T-cell (primary cell): Measurements from ENCODE around the gene CHAD. TPM values are rescaled to one million over a fixed set of nuclear protein-coding genes. Genes with fewer than 3 reads are reported as not detected.

Source experiments
- ATAC-seq, 4 experiments: fragments of 200-7000 bp in 3 of 4; fragments of 150-1000 bp in 1 of 4; cut with Tn5 transposase; replicated peaks in 1 of 4; 1 replicate in 3 of 4; 2 replicates in 1 of 4; pipeline ENCODE4 v1.10.0; 2021; ENCODE audit warnings: moderate library complexity in 3 of 4, mild to moderate bottlenecking in 2 of 4, moderate number of reproducible peaks in 1 of 4
- CTCF ChIA-PET, 2 donors: fragments of 300-600 bp; sonication (Branson Sonifier 250); formaldehyde crosslinking; loops; one replicate each; lab custom pipeline; 2022; ENCODE audit warnings: antibody characterized with exemption in 2 of 2; lab: Charles Lee
- POLR2A ChIA-PET, 2 donors: fragments of 300-600 bp; sonication (Branson Sonifier 250); formaldehyde crosslinking; loops; one replicate each; lab custom pipeline; 2022; ENCODE audit warnings: antibody characterized with exemption in 2 of 2; lab: Charles Lee
- DNase-seq, 35 experiments: peaks; one replicate each; pipeline versions ENCODE4 v3.0.0 to v3.0.0-alpha.2; 2013 to 2023
- H3K27ac ChIP-seq: one replicate; pipeline ENCODE4 v1.5.1; 2013; ENCODE audit warnings: low read length
- H3K27me3 ChIP-seq, 2 experiments: replicated peaks in 1 of 2; 1 replicate in 1 of 2; 2 replicates in 1 of 2; pipeline versions ENCODE4 v1.6.1 to v1.7.0; 2013; ENCODE audit warnings: low read length in 1 of 2, mixed read lengths in 1 of 2; ENCODE audit not compliant: control insufficient read depth in 2 of 2, insufficient read depth in 2 of 2; ENCODE audit errors: extremely low read depth in 1 of 2
- H3K36me3 ChIP-seq, 2 donors: 1 replicate in 1 of 2; 2 replicates in 1 of 2; pipeline versions ENCODE4 v1.6.1 to v1.7.0; 2013; ENCODE audit warnings: low read length in 1 of 2; ENCODE audit not compliant: control insufficient read depth in 2 of 2, insufficient read depth in 1 of 2; ENCODE audit errors: extremely low read depth in 1 of 2
- H3K4me1 ChIP-seq, 2 experiments: 1 replicate in 1 of 2; 2 replicates in 1 of 2; pipeline versions ENCODE4 v1.6.1 to v1.7.0; 2013; ENCODE audit warnings: low read length in 2 of 2, mixed read lengths in 1 of 2; ENCODE audit not compliant: insufficient read depth in 2 of 2, control insufficient read depth in 1 of 2; ENCODE audit errors: extremely low read depth in 1 of 2
- H3K4me3 ChIP-seq, 2 donors: 1 replicate in 1 of 2; 2 replicates in 1 of 2; pipeline versions ENCODE4 v1.5.1 to v1.7.0; 2013; ENCODE audit warnings: mild to moderate bottlenecking in 2 of 2, low read length in 1 of 2, moderate library complexity in 1 of 2; ENCODE audit not compliant: control insufficient read depth in 1 of 2; ENCODE audit errors: extremely low read depth in 1 of 2
- H3K9me3 ChIP-seq: 2 replicates; pipeline ENCODE4 v1.7.0; 2013
- H3K27ac Mint-ChIP-seq, 2 donors: one replicate each; pipeline ENCODE4 v1.8.0; 2020 to 2021; ENCODE audit warnings: mild to moderate bottlenecking in 2 of 2, mixed read lengths in 2 of 2
- H3K27me3 Mint-ChIP-seq, 2 donors: one replicate each; pipeline ENCODE4 v1.8.0; 2021 to 2022; ENCODE audit warnings: mixed read lengths in 2 of 2
- H3K36me3 Mint-ChIP-seq: one replicate; pipeline ENCODE4 v1.8.0; 2021; ENCODE audit warnings: mixed read lengths
- H3K4me1 Mint-ChIP-seq, 3 donors: one replicate each; pipeline ENCODE4 v1.8.0; 2020 to 2022; ENCODE audit warnings: mixed read lengths in 3 of 3, mild to moderate bottlenecking in 1 of 3
- H3K4me3 Mint-ChIP-seq, 3 donors: one replicate each; pipeline ENCODE4 v1.8.0; 2020 to 2022; ENCODE audit warnings: mild to moderate bottlenecking in 3 of 3, mixed read lengths in 3 of 3, moderate library complexity in 3 of 3
- H3K9me3 Mint-ChIP-seq, 3 donors: one replicate each; pipeline ENCODE4 v1.8.0; 2020 to 2022; ENCODE audit warnings: mixed read lengths in 3 of 3
- WGBS: methylation state at CpG from one replicate; pipeline ENCODE4 v1.1.5; 2013; ENCODE audit warnings: missing lambda C conversion rate; ENCODE audit not compliant: insufficient coverage; 5-methylcytosine and 5-hydroxymethylcytosine counted together
- total RNA-seq, 35 experiments: library from RNA in 6 of 35; stranded (reverse) in 6 of 35; fragments of 120-200 nt in 1 of 35; gene quantifications; one replicate each; pipeline versions ENCODE4 v1.2.1 to v1.2.4 and lab custom pipeline; 2013 to 2026

The CHAD gene
- total RNA-seq, 5 donors from 2014 or later (not counting 1 experiment from before 2014, with no cell fraction given): not detected

DNA sequence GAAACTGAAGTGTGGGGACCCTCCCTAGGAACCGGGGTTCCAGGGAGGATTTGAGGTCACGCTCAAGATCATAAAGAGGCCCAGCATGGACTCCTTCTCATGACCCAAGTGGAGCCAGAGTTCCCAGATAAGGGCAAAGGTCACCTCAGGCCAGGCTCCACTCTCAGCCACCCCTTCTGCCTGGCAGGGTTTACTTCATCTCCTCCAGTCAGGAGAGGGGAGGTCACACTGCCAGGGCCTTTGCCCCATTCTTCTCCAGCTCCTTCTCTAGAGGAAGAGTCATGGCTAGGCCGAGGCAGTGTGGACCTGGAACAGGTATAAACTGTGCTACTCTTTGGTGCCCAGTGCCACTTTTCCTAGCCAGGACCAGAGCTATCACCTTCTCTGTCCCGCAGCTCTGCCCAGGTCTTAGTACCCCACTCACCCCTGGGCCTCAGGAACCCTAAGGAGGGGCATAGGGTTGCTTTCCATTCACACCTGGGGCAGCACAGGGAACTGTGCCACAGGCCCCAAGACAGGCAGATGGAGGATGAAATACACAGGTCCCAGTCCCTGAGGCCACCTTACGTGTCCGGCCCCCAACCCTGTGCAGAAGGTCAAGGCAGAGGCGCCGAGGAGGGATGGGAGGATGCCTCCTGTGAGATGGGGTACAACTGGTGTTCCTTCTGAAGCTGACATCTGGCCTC, 43.5 kb downstream of the CHAD start:
- DNase-seq (no peak), ATAC-seq (no peak)
- Histone ChIP-seq H3K27ac (peak overlapping the region; percentile 60), H3K27me3 (no peaks in the 10 kb centered on the region), H3K36me3 (no peaks in the 10 kb centered on the region), H3K9me3 (no peaks in the 10 kb centered on the region), H3K4me1 (peaks cover 19 to 44% of the 10 kb centered on the region in 2 experiments), H3K4me3 (peak overlapping the region; percentile 58 to 79)
- ChIA-PET POLR2A (no interaction called here), CTCF (interaction anchor here in 1 of 2 donors (2.2 kb wide), 1 partner anchor 28 kb away, joined by 7 read pairs; the partner anchor contains the start of gene LRRC59)
- Mint-ChIP-seq H3K27ac (peak overlapping the region; percentile 49 to 77), H3K36me3 (no peaks in the 10 kb centered on the region), H3K4me1 (peaks cover 38 to 49% (median 41%) of the 10 kb centered on the region in 3 donors), H3K27me3 (no peaks in the 10 kb centered on the region), H3K9me3 (no peaks in the 10 kb centered on the region), H3K4me3 (peak overlapping the region; percentile 81 to 86 (median 85))
- WGBS: 97% methylated on average over 6 of the region's 8 CpGs

DNA sequence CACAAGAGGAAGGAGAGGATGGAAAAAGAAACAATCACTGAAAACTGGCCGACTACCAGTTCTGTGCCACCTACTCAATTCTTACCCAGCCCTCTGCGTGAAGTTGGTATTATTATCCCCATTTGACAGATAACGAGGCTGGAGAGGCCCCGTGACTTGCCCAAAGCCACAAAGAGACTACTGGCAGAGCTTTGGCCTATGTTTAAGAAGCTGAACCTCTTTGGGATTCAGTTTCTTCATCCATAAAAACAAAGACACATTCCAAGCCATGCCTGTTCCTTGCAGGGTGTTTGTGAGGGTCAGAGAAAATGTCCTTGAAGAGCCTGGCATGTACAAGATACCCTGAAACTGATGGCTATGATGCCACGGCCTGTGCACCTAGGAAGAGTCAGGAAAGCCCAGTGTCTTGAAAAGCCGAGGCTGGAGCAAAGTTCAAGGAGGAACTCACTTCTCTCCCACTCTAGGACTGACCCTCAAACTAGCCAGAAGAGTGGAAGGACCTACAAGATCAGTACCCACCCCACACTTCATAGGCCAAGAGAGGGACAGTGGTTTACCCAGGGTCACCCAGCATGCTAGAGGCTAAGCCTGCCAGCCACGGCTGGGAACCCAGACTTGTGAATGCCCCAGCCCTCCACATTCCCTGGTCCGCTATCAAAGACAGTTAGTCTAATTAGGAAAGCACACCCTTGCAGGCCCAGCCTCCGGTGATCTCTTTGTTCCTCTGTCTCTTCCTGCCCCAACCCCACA, 44.3 kb downstream of the CHAD start:
- ChIA-PET CTCF (interaction anchor here in 1 of 2 donors (2.2 kb wide), 1 partner anchor 28 kb away, joined by 7 read pairs; the partner anchor contains the start of gene LRRC59), POLR2A (no interaction called here)
- no peak for DNase-seq
- 97% methylated on average over 5 of the region's 9 CpGs for WGBS
- no peak overlapping the region for H3K4me3 ChIP-seq
- H3K4me1 Mint-ChIP-seq: peaks cover 36 to 51% (median 40%) of the 10 kb centered on the region in 3 donors
- H3K36me3 Mint-ChIP-seq: no peaks in the 10 kb centered on the region
- H3K36me3 ChIP-seq: no peaks in the 10 kb centered on the region
- H3K27me3 ChIP-seq: no peaks in the 10 kb centered on the region
- H3K4me1 ChIP-seq: peaks cover 19 to 44% of the 10 kb centered on the region in 2 experiments
- no peaks in the 10 kb centered on the region for H3K27me3 Mint-ChIP-seq
- H3K9me3 Mint-ChIP-seq: peaks cover 0 to under 1% (median 0%) of the 10 kb centered on the region in 3 donors
- no peak for ATAC-seq
- peak overlapping the region in 2 of 3 donors; percentile 47 to 81 for H3K4me3 Mint-ChIP-seq
- H3K27ac Mint-ChIP-seq: no peak overlapping the region
- no peaks in the 10 kb centered on the region for H3K9me3 ChIP-seq
- no peak overlapping the region for H3K27ac ChIP-seq

DNA sequence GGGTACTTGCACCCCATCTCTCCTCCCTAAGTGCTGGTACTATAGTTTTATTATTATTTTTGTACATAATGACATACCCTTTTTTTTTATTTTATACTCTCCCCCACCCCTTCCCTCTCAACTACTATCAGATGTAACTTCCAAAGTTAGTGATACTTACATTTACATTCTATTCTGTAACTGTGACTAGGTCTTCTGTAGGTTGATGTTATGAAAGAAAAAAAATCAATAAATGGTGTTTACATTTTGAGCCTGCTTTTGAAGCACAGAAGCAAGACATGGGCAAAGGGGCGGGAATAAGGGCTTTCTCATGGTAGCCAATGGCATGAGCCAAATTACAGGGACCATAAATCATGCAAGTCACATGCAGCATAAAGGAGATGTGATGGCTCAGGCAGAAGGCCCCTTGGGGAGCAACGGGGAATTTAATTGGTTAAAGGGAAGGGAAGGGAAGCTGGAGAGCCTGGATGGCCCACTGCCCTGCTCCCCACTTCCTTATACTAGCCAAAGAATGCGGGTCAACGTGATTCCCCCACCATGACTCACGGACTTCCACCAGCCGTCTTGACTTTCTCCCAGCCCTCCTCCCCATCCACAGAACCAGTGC, 45.0 kb downstream of the CHAD start:
- no peaks in the 10 kb centered on the region for H3K27me3 ChIP-seq
- peaks cover 19 to 44% of the 10 kb centered on the region in 2 experiments for H3K4me1 ChIP-seq
- ChIA-PET CTCF (interaction anchor here in 1 of 2 donors (0.6 kb wide), 1 partner anchor 53 kb away, joined by 3 read pairs; no protein-coding TSS in a partner anchor), POLR2A (no interaction called here)
- H3K27ac ChIP-seq: no peak overlapping the region
- Mint-ChIP-seq H3K36me3 (peaks cover 3% of the 10 kb centered on the region), H3K27ac (no peak overlapping the region), H3K27me3 (no peaks in the 10 kb centered on the region), H3K4me3 (peak overlapping the region in 1 of 3 donors; percentile 47), H3K9me3 (peaks cover 2 to 7% (median 6%) of the 10 kb centered on the region in 3 donors), H3K4me1 (peaks cover 34 to 53% (median 44%) of the 10 kb centered on the region in 3 donors)
- ATAC-seq (no peak), DNase-seq (no peak)
- H3K36me3 ChIP-seq: no peaks in the 10 kb centered on the region
- H3K9me3 ChIP-seq: no peaks in the 10 kb centered on the region
- WGBS: 93% methylated on average over 5 of the region's 6 CpGs
- H3K4me3 ChIP-seq: no peak overlapping the region

DNA sequence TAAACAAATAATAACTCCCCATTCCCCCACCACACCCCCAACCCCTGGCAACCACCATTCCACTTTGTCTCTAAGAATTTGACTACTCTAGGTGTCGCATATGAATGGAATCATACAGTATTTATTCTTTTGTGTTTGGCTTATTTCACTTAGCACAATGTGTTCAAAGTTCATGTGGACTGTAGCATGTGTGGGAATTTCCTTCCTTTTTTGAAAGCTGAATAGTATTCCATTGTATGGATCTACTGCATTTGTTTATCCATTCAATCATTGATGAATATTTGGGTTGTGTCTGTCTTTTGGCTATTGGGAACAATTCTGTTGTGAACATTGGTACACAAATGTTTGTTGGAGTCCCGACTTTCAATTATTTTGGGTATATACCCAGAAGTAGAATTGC, 45.9 kb downstream of the CHAD start:
- Mint-ChIP-seq H3K9me3 (peaks cover 2 to 7% (median 6%) of the 10 kb centered on the region in 3 donors), H3K4me3 (no peak overlapping the region), H3K4me1 (peaks cover 33 to 50% (median 43%) of the 10 kb centered on the region in 3 donors), H3K27me3 (peaks cover 0 to 2% of the 10 kb centered on the region in 2 donors), H3K27ac (peak overlapping the region in 1 of 2 donors; percentile 34), H3K36me3 (peaks cover 3% of the 10 kb centered on the region)
- WGBS: no CpG with 5 or more reads among the region's 2 CpGs
- H3K4me3 ChIP-seq: no peak overlapping the region
- ChIA-PET CTCF (no interaction called here), POLR2A (interaction anchor here in 1 of 2 donors (0.6 kb wide), 1 partner anchor 23 kb away, joined by 4 read pairs; no protein-coding TSS in a partner anchor)
- no peaks in the 10 kb centered on the region for H3K27me3 ChIP-seq
- DNase-seq (no peak), ATAC-seq (no peak)
- H3K9me3 ChIP-seq: no peaks in the 10 kb centered on the region
- H3K4me1 ChIP-seq: peaks cover 19 to 43% of the 10 kb centered on the region in 2 experiments
- H3K27ac ChIP-seq: no peak overlapping the region
- no peaks in the 10 kb centered on the region for H3K36me3 ChIP-seq

DNA sequence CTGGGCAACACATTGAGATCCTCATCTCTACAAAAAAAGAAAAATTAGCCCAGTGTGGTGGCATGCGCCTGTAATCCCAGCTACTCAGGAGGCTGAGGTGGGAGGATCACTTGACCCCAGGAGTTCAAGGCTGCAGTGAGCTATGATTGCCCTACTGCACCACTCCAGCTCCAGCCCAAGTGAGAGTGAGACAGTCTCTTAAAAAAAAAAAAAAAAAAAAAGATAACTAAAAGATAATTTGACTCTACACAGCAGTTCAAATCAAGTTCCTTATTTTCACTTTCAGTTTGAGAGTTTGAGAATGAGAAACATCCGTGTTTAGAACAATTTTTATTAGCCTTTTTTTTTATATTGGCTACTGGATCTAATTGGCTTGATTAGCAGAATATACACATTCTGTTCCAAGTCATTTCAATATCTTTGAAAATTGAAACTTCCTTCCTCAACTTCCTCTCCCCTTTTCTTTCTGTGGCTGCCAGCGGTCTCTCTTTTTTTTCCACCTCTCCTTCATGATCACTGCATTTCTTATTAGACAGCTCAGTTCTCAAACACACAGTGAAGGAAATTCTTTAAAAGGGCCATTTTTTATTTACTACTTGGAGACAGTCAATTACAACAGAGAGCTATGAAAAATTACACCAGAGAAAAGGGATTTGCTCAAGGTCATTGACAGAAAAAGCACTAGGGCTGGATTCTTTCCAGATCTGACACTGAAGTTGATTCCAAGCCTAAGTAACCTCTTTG, 47.2 kb downstream of the CHAD start:
- DNase-seq (peak in 1 of 35 experiments; percentile 31), ATAC-seq (peak in 1 of 4 experiments; percentile 39)
- H3K36me3 ChIP-seq: no peaks in the 10 kb centered on the region
- H3K4me1 ChIP-seq: peaks cover 16 to 30% of the 10 kb centered on the region in 2 experiments
- no peaks in the 10 kb centered on the region for H3K27me3 ChIP-seq
- Mint-ChIP-seq H3K4me1 (peaks cover 20 to 37% (median 31%) of the 10 kb centered on the region in 3 donors), H3K27ac (peak overlapping the region; percentile 91 to 94), H3K4me3 (peak overlapping the region; percentile 66 to 78 (median 66)), H3K9me3 (peaks cover 2 to 7% (median 6%) of the 10 kb centered on the region in 3 donors), H3K36me3 (peaks cover 3% of the 10 kb centered on the region), H3K27me3 (peaks cover 0 to 2% of the 10 kb centered on the region in 2 donors)
- peak overlapping the region; percentile 26 to 45 for H3K4me3 ChIP-seq
- no peaks in the 10 kb centered on the region for H3K9me3 ChIP-seq
- ChIA-PET CTCF (interaction anchor here (0.6 to 1.7 kb wide), 6 partner anchors 13 to 85 kb away, joined by 3 to 18 read pairs (median 4); partner anchors contain the start of gene LRRC59 (in 1 of the 2)), POLR2A (interaction anchor here (0.6 kb wide), 2 partner anchors 35 to 143 kb away, joined by 3 read pairs; no protein-coding TSS in a partner anchor)
- WGBS: no CpG with 5 or more reads among the region's 3 CpGs
- peak overlapping the region; percentile 76 for H3K27ac ChIP-seq
